ENCODE data around the gene TMEM201. TPM values are rescaled to one million over a fixed set of nuclear protein-coding genes. Genes with fewer than 3 reads are reported as not detected.

The TMEM201 gene
- total and polyA plus RNA-seq, 2 of the 8 experiments (the other 6 are each of a cell fraction or from before 2014, with no cell fraction given): 8.2 to 27.1 TPM

DNA sequence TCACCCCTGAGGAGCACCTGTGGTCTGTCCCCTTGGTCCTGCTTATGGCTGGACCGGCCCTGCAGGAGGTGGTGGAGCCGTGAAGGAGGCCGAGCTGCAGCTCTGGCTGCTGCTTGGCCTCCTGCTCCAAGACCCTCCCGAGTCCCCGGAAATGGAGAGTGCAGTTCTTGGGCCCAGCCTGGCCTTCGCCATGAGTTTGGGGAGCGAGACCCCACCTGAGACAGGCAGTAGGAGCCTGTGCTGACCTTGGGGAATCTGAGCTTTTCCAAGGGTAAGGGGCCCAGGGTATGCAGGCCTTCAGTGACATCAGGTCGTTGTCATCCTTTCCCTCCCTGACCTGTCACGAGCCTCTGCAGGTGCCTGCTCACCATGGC lies 14.1 kb downstream of the TMEM201 start:
- ChIA-PET POLR2A (ENCODE audit: partially characterized antibody) (interaction anchor here (1.3 kb wide), 1 partner anchor 13 kb away, joined by 4 read pairs; no protein-coding TSS in a partner anchor), CTCF (ENCODE audit: partially characterized antibody) (interaction anchor here (0.6 to 6.2 kb wide), 2 partner anchors 14 to 95 kb away, joined by 3 to 32 read pairs; no protein-coding TSS in a partner anchor)
- H4K5ac ChIP-seq (ENCODE audit: insufficient read length, low read depth, low read length): no peak overlapping the region
- H2BK120ac ChIP-seq (replicated peaks; ENCODE audit: low read depth, low read length): no peak overlapping the region
- H4K91ac ChIP-seq (replicated peaks; ENCODE audit: insufficient read length, low read length): no peak overlapping the region
- FAIRE-seq: no peak
- no peak for DNase-seq (ENCODE audit: low read depth in 1 of 2, low spot score in 2 of 2)
- no peak overlapping the region for H3K4me3 ChIP-seq (ENCODE audit: extremely low read depth in 1 of 4, insufficient read depth in 2 of 4, low read depth in 3 of 4, low read length in 4 of 4)
- H3K14ac ChIP-seq (ENCODE audit: insufficient read length): no peak overlapping the region
- no peaks in the 10 kb centered on the region; a peak in 1 of 7 replicates for H3K4me1 ChIP-seq (replicated peaks in 1 of 4; ENCODE audit: control insufficient read depth in 3 of 4, insufficient read depth in 4 of 4, low read length in 3 of 4)
- H3K27me3 ChIP-seq (replicated peaks in 1 of 4; ENCODE audit: control insufficient read depth in 3 of 4, extremely low read depth in 1 of 4, insufficient read depth in 3 of 4, low read length in 3 of 4): no peaks in the 10 kb centered on the region
- H3K79me2 ChIP-seq (ENCODE audit: control insufficient read depth in 1 of 2, insufficient read depth in 2 of 2, low read length in 2 of 2): no peaks in the 10 kb centered on the region
- H3K9ac ChIP-seq (replicated peaks in 1 of 4; ENCODE audit: extremely low read depth in 1 of 4, low read depth in 3 of 4, low read length in 3 of 4): no peak overlapping the region
- 93% methylated on average over 9 of the region's 9 CpGs; no CpG with 5 or more reads in 1 of the 2 experiments for WGBS, 2 experiments (ENCODE audit: extremely low coverage in 1 of 2, insufficient coverage in 1 of 2, insufficient read length in 1 of 2, insufficient replicate concordance in 2 of 2, low coverage in 1 of 2, low lambda C conversion rate in 2 of 2, missing lambda C conversion rate in 1 of 2)
- peaks cover 3 to 8% of the 10 kb centered on the region in 2 experiments for H4K20me1 ChIP-seq (replicated peaks in 1 of 2; ENCODE audit: control insufficient read depth in 1 of 2, insufficient read depth in 2 of 2, low read length in 2 of 2)
- H2BK12ac ChIP-seq (ENCODE audit: low read depth, low read length): no peak overlapping the region
- no peak overlapping the region for H3K23ac ChIP-seq (ENCODE audit: insufficient read length)
- H2AFZ ChIP-seq (ENCODE audit: low read length): no peak overlapping the region
- H3K4me2 ChIP-seq (ENCODE audit: insufficient read depth in 1 of 2, low read depth in 2 of 2, low read length in 2 of 2): no peak overlapping the region
- H3K4ac ChIP-seq (replicated peaks; ENCODE audit: insufficient read length, low read depth, low read length): no peak overlapping the region
- no peaks in the 10 kb centered on the region for H3K23me2 ChIP-seq (ENCODE audit: low read depth, low read length)
- no peak overlapping the region for H3K56ac ChIP-seq (replicated peaks; ENCODE audit: insufficient read length, low read depth, low read length)
- H3K18ac ChIP-seq (ENCODE audit: extremely low read depth, low read length): no peak overlapping the region
- H2BK20ac ChIP-seq (ENCODE audit: low read length): no peak overlapping the region
- no peaks in the 10 kb centered on the region for H3K9me3 ChIP-seq (ENCODE audit: insufficient read depth in 2 of 2, low read depth in 1 of 2, low read length in 1 of 2)
- H3K79me1 ChIP-seq (ENCODE audit: low read depth, low read length): no peaks in the 10 kb centered on the region; the same call in 1 of the 2 replicates
- no peak overlapping the region for H2BK5ac ChIP-seq (ENCODE audit: low read depth, low read length)
- H2BK15ac ChIP-seq (ENCODE audit: low read length): no peak overlapping the region
- no peak overlapping the region for H2AK5ac ChIP-seq (ENCODE audit: low read depth, low read length)
- no peak overlapping the region for H3K27ac ChIP-seq (ENCODE audit: low read depth, low read length)
- H3K36me3 ChIP-seq (ENCODE audit: control insufficient read depth in 2 of 4, insufficient read depth in 4 of 4, low read length in 3 of 4): peaks cover 6 to 28% (median 19%) of the 10 kb centered on the region in 4 experiments; a peak in 7 of 8 replicates
- no peak overlapping the region for H4K8ac ChIP-seq (ENCODE audit: extremely low read depth, insufficient read depth, low read length)
- TF ChIP-seq KDM4A (IDR thresholded peaks at IDR 0.05; ENCODE audit: low read depth, low read length, severe bottlenecking) (no peak), ZNF274 (IDR thresholded peaks at IDR 0.05; ENCODE audit: borderline replicate concordance, extremely low read depth, low read length) (no peak), BRCA1 (IDR thresholded peaks at IDR 0.05; ENCODE audit: low read depth, low read length) (no peak), PHF8 (conservative IDR thresholded peaks at IDR 0.05; ENCODE audit: low read depth, low read length) (no peak), EP300 (IDR thresholded peaks at IDR 0.05; ENCODE audit: borderline replicate concordance in 1 of 2, low read depth in 2 of 2, low read length in 2 of 2) (no peak), HDAC2 (IDR thresholded peaks at IDR 0.05; ENCODE audit: borderline replicate concordance in 1 of 2, low read depth in 2 of 2, low read length in 2 of 2) (no peak), TCF12 (IDR thresholded peaks at IDR 0.05; ENCODE audit: low read depth, low read length) (no peak), RBBP5 (IDR thresholded peaks at IDR 0.05; ENCODE audit: borderline replicate concordance, low read depth, low read length) (no peak), GABPA (IDR thresholded peaks at IDR 0.05; ENCODE audit: borderline replicate concordance, insufficient read depth, low read length) (no peak), SP1 (IDR thresholded peaks at IDR 0.05; ENCODE audit: low read depth, low read length) (no peak), CTBP2 (IDR thresholded peaks at IDR 0.05; ENCODE audit: borderline replicate concordance, insufficient read depth, insufficient read length, low read length) (no peak), HDAC6 (IDR thresholded peaks at IDR 0.05; ENCODE audit: low read depth, low read length) (no peak), ATF3 (IDR thresholded peaks at IDR 0.05; ENCODE audit: insufficient read depth, low read depth, low read length) (no peak)
